WTC11 (cell line): ENCODE measurements around the gene NXPH4. TPM values are rescaled to one million over a fixed set of nuclear protein-coding genes. Genes with fewer than 3 reads are reported as not detected.

ENCODE experiments used
- ATAC-seq: fragments of 200-7000 bp; cut with Tn5 transposase; 2 replicates; pipeline ENCODE4 v1.10.0; 2021; ENCODE audit warnings: mild to moderate bottlenecking, moderate library complexity
- CTCF ChIA-PET: fragments of 300-600 bp; sonication (Branson Sonifier 250); formaldehyde crosslinking; loops from one replicate; lab custom pipeline; 2021; ENCODE audit warnings: antibody characterized with exemption; lab: Charles Lee
- POLR2A ChIA-PET: fragments of 350-600 bp; sonication (Branson Sonifier 250); formaldehyde crosslinking; loops from one replicate; lab custom pipeline; 2021; ENCODE audit warnings: antibody characterized with exemption; lab: Charles Lee
- DNase-seq: peaks from one replicate; pipeline ENCODE4 v3.0.0; 2021; ENCODE audit warnings: low spot score
- H3K27ac Mint-ChIP-seq: 2 replicates; pipeline ENCODE4 v1.8.0; 2021; ENCODE audit warnings: mixed read lengths
- H3K27me3 Mint-ChIP-seq: 2 replicates; pipeline ENCODE4 v1.8.0; 2021; ENCODE audit warnings: low read depth, mild to moderate bottlenecking, moderate library complexity, mixed read lengths
- H3K36me3 Mint-ChIP-seq: 2 replicates; pipeline ENCODE4 v1.8.0; 2021; ENCODE audit warnings: mixed read lengths
- H3K4me1 Mint-ChIP-seq: 2 replicates; pipeline ENCODE4 v1.8.0; 2022; ENCODE audit warnings: mixed read lengths
- H3K4me3 Mint-ChIP-seq: 2 replicates; pipeline ENCODE4 v1.8.0; 2021; ENCODE audit warnings: mild to moderate bottlenecking, moderate library complexity, mixed read lengths
- H3K9me3 Mint-ChIP-seq: 2 replicates; pipeline ENCODE4 v1.8.0; 2021; ENCODE audit warnings: mixed read lengths
- AR ChIP-seq: fragments of 250-450 bp; sonication (Bioruptor Pico); IDR thresholded peaks from 2 replicates; pipeline ENCODE4 v1.9.0; 2021; ENCODE audit warnings: mild to moderate bottlenecking
- ARID4B ChIP-seq: sonication (generic); formaldehyde crosslinking; IDR thresholded peaks from 2 replicates; pipeline ENCODE4 v1.8.0; 2023; ENCODE audit warnings: missing genetic modification reagents, mild to moderate bottlenecking, borderline replicate concordance
- ATF1 ChIP-seq: sonication (generic); formaldehyde crosslinking; IDR thresholded peaks from 2 replicates; pipeline ENCODE4 v1.8.1; 2023; ENCODE audit warnings: mild to moderate bottlenecking, moderate library complexity, missing genetic modification reagents
- CREB1 ChIP-seq: sonication (generic); formaldehyde crosslinking; IDR thresholded peaks from 2 replicates; pipeline ENCODE4 v1.8.0; 2023; ENCODE audit warnings: mild to moderate bottlenecking, missing genetic modification reagents
- ETV6 ChIP-seq: sonication (generic); formaldehyde crosslinking; IDR thresholded peaks from 2 replicates; pipeline ENCODE4 v1.8.1; 2022; ENCODE audit warnings: mild to moderate bottlenecking, missing genetic modification reagents
- FOXK1 ChIP-seq: sonication (generic); formaldehyde crosslinking; IDR thresholded peaks from 2 replicates; pipeline ENCODE4 v1.8.0; 2022; ENCODE audit warnings: mild to moderate bottlenecking, moderate library complexity, missing genetic modification reagents
- FOXP1 ChIP-seq: sonication (generic); formaldehyde crosslinking; IDR thresholded peaks from 2 replicates; pipeline ENCODE4 v1.8.0; 2022; ENCODE audit warnings: missing genetic modification reagents, mild to moderate bottlenecking, moderate library complexity, borderline replicate concordance
- KAT7 ChIP-seq: sonication (generic); formaldehyde crosslinking; IDR thresholded peaks from 2 replicates; pipeline ENCODE4 v1.8.1; 2023; ENCODE audit warnings: missing genetic modification reagents, mild to moderate bottlenecking, borderline replicate concordance
- NFYB ChIP-seq: sonication (generic); formaldehyde crosslinking; conservative IDR thresholded peaks from 2 replicates; pipeline ENCODE4 v1.8.0; 2022; ENCODE audit warnings: low read depth, missing genetic modification reagents
- NR2C2 ChIP-seq: sonication (generic); formaldehyde crosslinking; IDR thresholded peaks from 2 replicates; pipeline ENCODE4 v1.8.0; 2022; ENCODE audit warnings: mild to moderate bottlenecking, missing genetic modification reagents
- PREB ChIP-seq: sonication (generic); formaldehyde crosslinking; IDR thresholded peaks from 2 replicates; pipeline ENCODE4 v1.8.1; 2022; ENCODE audit warnings: mild to moderate bottlenecking, missing genetic modification reagents, moderate library complexity, borderline replicate concordance
- SOX15 ChIP-seq: fragments of 250-450 bp; sonication (Bioruptor Pico); IDR thresholded peaks from 2 replicates; pipeline ENCODE4 v1.9.0; 2021; ENCODE audit warnings: mild to moderate bottlenecking
- SP1 ChIP-seq: sonication (generic); formaldehyde crosslinking; conservative IDR thresholded peaks from 2 replicates; pipeline ENCODE4 v1.8.1; 2022; ENCODE audit warnings: missing genetic modification reagents
- USF1 ChIP-seq: sonication (generic); formaldehyde crosslinking; IDR thresholded peaks from 2 replicates; pipeline ENCODE4 v1.8.0; 2022; ENCODE audit warnings: mild to moderate bottlenecking, missing genetic modification reagents
- ZNF138 ChIP-seq: sonication (generic); formaldehyde crosslinking; conservative IDR thresholded peaks from 2 replicates; pipeline ENCODE4 v1.8.1; 2022; ENCODE audit warnings: mild to moderate bottlenecking, moderate library complexity, missing genetic modification reagents
- ZNF396 ChIP-seq: fragments of 250-450 bp; sonication (Bioruptor Pico); IDR thresholded peaks from 2 replicates; pipeline ENCODE4 v1.8.0; 2021; ENCODE audit warnings: mild to moderate bottlenecking, moderate library complexity, borderline replicate concordance
- ZNF671 ChIP-seq: fragments of 250-450 bp; sonication (Bioruptor Pico); IDR thresholded peaks from 2 replicates; pipeline ENCODE4 v1.8.0; 2021; ENCODE audit warnings: mild to moderate bottlenecking
- total RNA-seq: library from RNA; stranded (reverse); gene quantifications from 3 replicates; pipeline ENCODE4 v1.2.3, GENCODE V29; 2021
- TF ChIP-seq, protein P1 (sequence below): fragments of 250-450 bp; sonication (Bioruptor Pico); IDR thresholded peaks from 2 replicates; pipeline ENCODE4 v2.1.2; 2022; ENCODE audit warnings: mild to moderate bottlenecking, moderate library complexity

Gene NXPH4
- total RNA-seq, 1 experiment from 2014 or later, result 4.9 TPM

DNA sequence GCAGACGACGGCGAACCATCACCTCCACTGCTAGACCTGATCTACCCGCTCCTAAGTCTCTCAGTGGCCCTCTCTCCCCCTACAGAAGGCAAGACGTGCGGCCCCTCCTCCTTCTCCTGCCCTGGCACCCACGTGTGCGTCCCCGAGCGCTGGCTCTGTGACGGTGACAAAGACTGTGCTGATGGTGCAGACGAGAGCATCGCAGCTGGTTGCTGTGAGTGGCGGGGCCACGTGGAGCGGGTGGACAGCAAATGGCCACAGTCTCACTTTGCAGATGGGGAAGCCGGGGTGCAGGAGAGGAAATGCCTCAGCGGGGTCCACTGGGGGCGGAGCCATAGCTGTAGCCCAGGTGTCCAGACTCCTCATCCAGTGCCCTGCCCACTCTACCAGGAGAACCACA is 21.4 kb upstream of the NXPH4 start:
- Mint-ChIP-seq H3K4me3 (no peak overlapping the region), H3K4me1 (no peaks in the 10 kb centered on the region), H3K36me3 (peaks cover 70% of the 10 kb centered on the region), H3K9me3 (peaks cover 5% of the 10 kb centered on the region; the same call in 1 of the 2 replicates), H3K27me3 (no peaks in the 10 kb centered on the region), H3K27ac (no peak overlapping the region)
- no peak for DNase-seq
- CTCF ChIA-PET, result interaction anchor here (1.0 kb wide), 1 partner anchor 48 kb away, joined by 6 read pairs; no protein-coding TSS in a partner anchor
- no peak for ATAC-seq
- POLR2A ChIA-PET, result no interaction called here
- TF ChIP-seq NFYB, result no peak
- no peak for TF ChIP-seq USF1 (CRISPR knock-in tag)
- no peak for TF ChIP-seq ZNF396 (CRISPR knock-in tag)
- TF ChIP-seq KAT7 (CRISPR knock-in tag), result no peak
- no peak for TF ChIP-seq FOXP1
- no peak for TF ChIP-seq PREB (CRISPR knock-in tag)
- TF ChIP-seq ATF1 (CRISPR knock-in tag), result no peak
- no peak for TF ChIP-seq NR2C2 (CRISPR knock-in tag)
- TF ChIP-seq, protein P1, sequence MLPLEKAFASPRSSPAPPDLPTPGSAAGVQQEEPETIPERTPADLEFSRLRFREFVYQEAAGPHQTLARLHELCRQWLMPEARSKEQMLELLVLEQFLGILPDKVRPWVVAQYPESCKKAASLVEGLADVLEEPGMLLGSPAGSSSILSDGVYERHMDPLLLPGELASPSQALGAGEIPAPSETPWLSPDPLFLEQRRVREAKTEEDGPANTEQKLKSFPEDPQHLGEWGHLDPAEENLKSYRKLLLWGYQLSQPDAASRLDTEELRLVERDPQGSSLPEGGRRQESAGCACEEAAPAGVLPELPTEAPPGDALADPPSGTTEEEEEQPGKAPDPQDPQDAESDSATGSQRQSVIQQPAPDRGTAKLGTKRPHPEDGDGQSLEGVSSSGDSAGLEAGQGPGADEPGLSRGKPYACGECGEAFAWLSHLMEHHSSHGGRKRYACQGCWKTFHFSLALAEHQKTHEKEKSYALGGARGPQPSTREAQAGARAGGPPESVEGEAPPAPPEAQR (CRISPR knock-in tag), result no peak
- TF ChIP-seq CREB1 (CRISPR knock-in tag), result no peak
- TF ChIP-seq AR, result no peak
- TF ChIP-seq ETV6 (CRISPR knock-in tag), result no peak
- TF ChIP-seq ZNF138 (CRISPR knock-in tag), result no peak
- TF ChIP-seq FOXK1 (CRISPR knock-in tag), result no peak
- TF ChIP-seq SOX15 (CRISPR knock-in tag), result no peak
- TF ChIP-seq ARID4B, result no peak
- TF ChIP-seq SP1 (CRISPR knock-in tag), result no peak
- TF ChIP-seq ZNF671 (CRISPR knock-in tag), result no peak
